GM23338 (cell line): ENCODE results near the gene RNASEH2C.
"Not testable (repeated sequence)": the region's sequence is repeated elsewhere in the genome, so short reads cannot be mapped to it uniquely, and the experiment has no call there.

Source experiments
- EZH2phosphoT487 ChIP-seq: fragments of 200-600 bp; sonication (generic); IDR thresholded peaks from one replicate; pipeline ENCODE4 v1.8.1; 2018; ENCODE audit warnings: antibody characterized with exemption; ENCODE audit not compliant: unreplicated experiment
- TF ChIP-seq, protein P1 (sequence below), 2 experiments: fragments of 200-600 bp in 1 of 2; sonication (generic) in 1 of 2; conservative IDR thresholded peaks; 2 replicates each; pipeline versions ENCODE4 v1.5.1 to v1.6.1; 2016 to 2017; ENCODE audit warnings: antibody characterized with exemption in 2 of 2, low read depth in 2 of 2, mild to moderate bottlenecking in 2 of 2, moderate library complexity in 1 of 2

DNA sequence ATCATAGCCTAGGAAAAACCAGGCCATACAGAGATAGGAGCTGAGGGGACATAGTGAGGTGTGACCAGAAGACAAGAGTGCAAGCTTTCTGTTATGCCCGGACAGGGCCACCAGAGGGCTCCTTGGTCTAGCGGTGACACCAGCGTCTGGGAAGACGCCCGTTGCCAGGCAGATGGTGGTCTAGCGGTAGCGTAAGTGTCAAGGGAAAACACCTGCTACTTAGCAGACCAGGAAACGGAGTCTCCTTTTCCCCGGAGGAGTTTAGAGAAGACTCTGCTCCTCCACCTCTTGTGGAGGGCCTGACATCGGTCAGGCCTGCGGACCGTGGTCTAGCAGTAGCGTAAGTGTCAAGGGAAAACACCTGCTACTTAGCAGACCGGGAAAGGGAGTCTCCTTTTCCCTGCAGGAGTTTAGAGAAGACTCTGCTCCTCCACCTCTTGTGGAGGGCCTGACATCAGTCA is 14.3 kb downstream of the RNASEH2C start:
- TF ChIP-seq, protein P1, sequence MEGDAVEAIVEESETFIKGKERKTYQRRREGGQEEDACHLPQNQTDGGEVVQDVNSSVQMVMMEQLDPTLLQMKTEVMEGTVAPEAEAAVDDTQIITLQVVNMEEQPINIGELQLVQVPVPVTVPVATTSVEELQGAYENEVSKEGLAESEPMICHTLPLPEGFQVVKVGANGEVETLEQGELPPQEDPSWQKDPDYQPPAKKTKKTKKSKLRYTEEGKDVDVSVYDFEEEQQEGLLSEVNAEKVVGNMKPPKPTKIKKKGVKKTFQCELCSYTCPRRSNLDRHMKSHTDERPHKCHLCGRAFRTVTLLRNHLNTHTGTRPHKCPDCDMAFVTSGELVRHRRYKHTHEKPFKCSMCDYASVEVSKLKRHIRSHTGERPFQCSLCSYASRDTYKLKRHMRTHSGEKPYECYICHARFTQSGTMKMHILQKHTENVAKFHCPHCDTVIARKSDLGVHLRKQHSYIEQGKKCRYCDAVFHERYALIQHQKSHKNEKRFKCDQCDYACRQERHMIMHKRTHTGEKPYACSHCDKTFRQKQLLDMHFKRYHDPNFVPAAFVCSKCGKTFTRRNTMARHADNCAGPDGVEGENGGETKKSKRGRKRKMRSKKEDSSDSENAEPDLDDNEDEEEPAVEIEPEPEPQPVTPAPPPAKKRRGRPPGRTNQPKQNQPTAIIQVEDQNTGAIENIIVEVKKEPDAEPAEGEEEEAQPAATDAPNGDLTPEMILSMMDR (conservative IDR thresholded peaks at IDR 0.05; ENCODE audit: low read depth in 2 of 2) = peak; percentile 58 to 68
- not testable (repeated sequence) for TF ChIP-seq EZH2phosphoT487
